Left lobe of liver (tissue), 2 donors: ENCODE data around the gene UHRF2. TPM values are rescaled to one million over a fixed set of nuclear protein-coding genes. Genes with fewer than 3 reads are reported as not detected.

Experiments
- ATAC-seq: fragments of 200-7000 bp; cut with Tn5 transposase; one replicate; pipeline ENCODE4 v1.9.1; 2020; ENCODE audit warnings: mild to moderate bottlenecking, moderate library complexity
- DNase-seq: peaks from one replicate; pipeline ENCODE4 v3.0.0-alpha.2; 2020; ENCODE audit warnings: low spot score
- total RNA-seq: library from RNA; stranded (reverse); gene quantifications from one replicate; pipeline ENCODE4 v1.2.1, GENCODE V29; 2021
- donor health status: DM: no; HTN: no; CAD: no; lungs with moderate emphysema.
- donor health status: DM: no; HTN: yes; CAD: no.

The UHRF2 gene
- total RNA-seq, 1 donor from 2014 or later = 12.6 TPM

GRCh38 chr9:6553866-6554265 is 140.9 kb downstream of the UHRF2 start:
- no peak for DNase-seq
- ATAC-seq = no peak

Other genes with a start within 250 kb of the UHRF2 start
- 9.3 TPM for gene IL33, start 197.4 kb upstream of the UHRF2 start, total RNA-seq
- gene TPD52L3, start 84.8 kb upstream of the UHRF2 start, total RNA-seq = not detected
- 112 TPM for gene GLDC, start 232.5 kb downstream of the UHRF2 start, total RNA-seq